ENCODE data around the gene ARHGAP9. TPM values are rescaled to one million over a fixed set of nuclear protein-coding genes. Genes with fewer than 3 reads are reported as not detected.

The ARHGAP9 gene
- total RNA-seq, 1 experiment from 2014 or later: 0.52 TPM

DNA sequence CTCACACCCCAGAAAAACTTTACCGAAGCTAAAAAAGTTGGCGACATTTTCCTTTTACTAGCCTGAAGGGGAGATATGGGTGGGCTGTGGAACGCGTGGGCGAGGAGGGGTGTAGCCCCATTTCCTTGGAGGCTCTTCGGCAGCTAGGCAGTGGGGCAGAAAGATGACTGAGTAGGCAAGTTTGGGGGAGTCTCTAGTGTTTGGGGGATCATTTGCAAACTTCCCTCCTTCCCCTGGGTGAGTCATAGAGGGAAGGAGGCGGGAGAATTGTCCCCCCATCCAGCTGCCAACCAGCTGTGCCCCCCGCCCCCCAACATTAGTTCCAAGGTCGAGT, 17.8 kb downstream of the ARHGAP9 start:
- ChIA-PET POLR2A (ENCODE audit: low non-redundant PET) (interaction anchor here (0.6 kb wide), 1 partner anchor 19 kb away, joined by 7 read pairs; no protein-coding TSS in a partner anchor), CTCF (interaction anchor here (0.6 to 1.2 kb wide), 2 partner anchors 21 to 154 kb away, joined by 3 to 6 read pairs; no protein-coding TSS in a partner anchor)
- H3K4me3 ChIP-seq (ENCODE audit: low read depth, low read length, poor library complexity, severe bottlenecking): peak overlapping the region; percentile 60
- H3K36me3 ChIP-seq (ENCODE audit: insufficient read depth, low read length, poor library complexity, severe bottlenecking): no peaks in the 10 kb centered on the region
- DNase-seq (ENCODE audit: low spot score): no peak
- intact Hi-C loops (cut with micrococcal nuclease; ENCODE audit: unreplicated experiment): loop anchor here (2.0 to 5.0 kb wide), 2 partner anchors 161 to 280 kb away; no protein-coding TSS in a partner anchor
- BruUV-seq (replicated peaks): no TSS peak
- H3K27me3 ChIP-seq (replicated peaks; ENCODE audit: insufficient read depth, low read depth, low read length, poor library complexity): no peaks in the 10 kb centered on the region
- H3K9me3 ChIP-seq (ENCODE audit: low read depth, low read length, poor library complexity, severe bottlenecking): no peaks in the 10 kb centered on the region
- TF ChIP-seq, protein P1, sequence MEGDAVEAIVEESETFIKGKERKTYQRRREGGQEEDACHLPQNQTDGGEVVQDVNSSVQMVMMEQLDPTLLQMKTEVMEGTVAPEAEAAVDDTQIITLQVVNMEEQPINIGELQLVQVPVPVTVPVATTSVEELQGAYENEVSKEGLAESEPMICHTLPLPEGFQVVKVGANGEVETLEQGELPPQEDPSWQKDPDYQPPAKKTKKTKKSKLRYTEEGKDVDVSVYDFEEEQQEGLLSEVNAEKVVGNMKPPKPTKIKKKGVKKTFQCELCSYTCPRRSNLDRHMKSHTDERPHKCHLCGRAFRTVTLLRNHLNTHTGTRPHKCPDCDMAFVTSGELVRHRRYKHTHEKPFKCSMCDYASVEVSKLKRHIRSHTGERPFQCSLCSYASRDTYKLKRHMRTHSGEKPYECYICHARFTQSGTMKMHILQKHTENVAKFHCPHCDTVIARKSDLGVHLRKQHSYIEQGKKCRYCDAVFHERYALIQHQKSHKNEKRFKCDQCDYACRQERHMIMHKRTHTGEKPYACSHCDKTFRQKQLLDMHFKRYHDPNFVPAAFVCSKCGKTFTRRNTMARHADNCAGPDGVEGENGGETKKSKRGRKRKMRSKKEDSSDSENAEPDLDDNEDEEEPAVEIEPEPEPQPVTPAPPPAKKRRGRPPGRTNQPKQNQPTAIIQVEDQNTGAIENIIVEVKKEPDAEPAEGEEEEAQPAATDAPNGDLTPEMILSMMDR (conservative IDR thresholded peaks at IDR 0.05; ENCODE audit: low read depth, low read length): no peak
- TF ChIP-seq EZH2 (IDR thresholded peaks at IDR 0.05; ENCODE audit: borderline replicate concordance, low read depth, low read length, poor library complexity, severe bottlenecking): no peak
- H3K27ac ChIP-seq (ENCODE audit: low read depth, low read length, poor library complexity, severe bottlenecking): peak overlapping the region; percentile 85
- peaks cover 31% of the 10 kb centered on the region for H3K4me1 ChIP-seq (ENCODE audit: insufficient read depth, low read length, poor library complexity, severe bottlenecking)

- Histone ChIP-seq H3K4me1 (ENCODE audit: insufficient read depth, low read length, poor library complexity, severe bottlenecking) (peaks cover 31% of the 10 kb centered on the region), H3K36me3 (ENCODE audit: insufficient read depth, low read length, poor library complexity, severe bottlenecking) (no peaks in the 10 kb centered on the region), H3K9me3 (ENCODE audit: low read depth, low read length, poor library complexity, severe bottlenecking) (no peaks in the 10 kb centered on the region), H3K27ac (ENCODE audit: low read depth, low read length, poor library complexity, severe bottlenecking) (peak overlapping the region; percentile 85), H3K27me3 (replicated peaks; ENCODE audit: insufficient read depth, low read depth, low read length, poor library complexity) (no peaks in the 10 kb centered on the region), H3K4me3 (ENCODE audit: low read depth, low read length, poor library complexity, severe bottlenecking) (peak overlapping the region; percentile 60)
- no TSS peak for BruUV-seq (replicated peaks)
- peak; percentile 92 for DNase-seq (ENCODE audit: low spot score)
- TF ChIP-seq, protein P1 (conservative IDR thresholded peaks at IDR 0.05; ENCODE audit: low read depth, low read length): no peak
- TF ChIP-seq EZH2 (IDR thresholded peaks at IDR 0.05; ENCODE audit: borderline replicate concordance, low read depth, low read length, poor library complexity, severe bottlenecking): no peak
- POLR2A ChIA-PET (ENCODE audit: low non-redundant PET): interaction anchor here (0.6 to 0.7 kb wide), 2 partner anchors 20 to 1565 kb away, joined by 4 to 7 read pairs; no protein-coding TSS in a partner anchor
- CTCF ChIA-PET: interaction anchor here (0.6 to 1.2 kb wide), 2 partner anchors 22 to 154 kb away, joined by 3 to 6 read pairs; no protein-coding TSS in a partner anchor
- intact Hi-C loops (cut with micrococcal nuclease; ENCODE audit: unreplicated experiment): loop anchor here (2.0 to 5.0 kb wide), 2 partner anchors 161 to 281 kb away; no protein-coding TSS in a partner anchor
These were observed 18.3 kb downstream of the ARHGAP9 start for GRCh38 chr12:57461276-57461916.

GRCh38 chr12:57460841-57461275, 18.8 kb downstream of the ARHGAP9 start:
- POLR2A ChIA-PET (ENCODE audit: low non-redundant PET): interaction anchor here (0.7 kb wide), 1 partner anchor 1565 kb away, joined by 4 read pairs; no protein-coding TSS in a partner anchor
- Histone ChIP-seq H3K9me3 (ENCODE audit: low read depth, low read length, poor library complexity, severe bottlenecking) (no peaks in the 10 kb centered on the region), H3K27ac (ENCODE audit: low read depth, low read length, poor library complexity, severe bottlenecking) (peak overlapping the region; percentile 85), H3K4me3 (ENCODE audit: low read depth, low read length, poor library complexity, severe bottlenecking) (peak overlapping the region; percentile 60), H3K27me3 (replicated peaks; ENCODE audit: insufficient read depth, low read depth, low read length, poor library complexity) (no peaks in the 10 kb centered on the region), H3K36me3 (ENCODE audit: insufficient read depth, low read length, poor library complexity, severe bottlenecking) (no peaks in the 10 kb centered on the region), H3K4me1 (ENCODE audit: insufficient read depth, low read length, poor library complexity, severe bottlenecking) (peaks cover 33% of the 10 kb centered on the region)
- intact Hi-C loops (cut with micrococcal nuclease; ENCODE audit: unreplicated experiment): loop anchor here (2.0 to 5.0 kb wide), 2 partner anchors 162 to 281 kb away; no protein-coding TSS in a partner anchor
- DNase-seq (ENCODE audit: low spot score): no peak
- no TSS peak for BruUV-seq (replicated peaks)
- CTCF ChIA-PET: no interaction called here
- TF ChIP-seq, protein P1 (conservative IDR thresholded peaks at IDR 0.05; ENCODE audit: low read depth, low read length): no peak
- no peak for TF ChIP-seq EZH2 (IDR thresholded peaks at IDR 0.05; ENCODE audit: borderline replicate concordance, low read depth, low read length, poor library complexity, severe bottlenecking)

All from A673 (cell line).